Measurements from ENCODE around the gene TRIM33. TPM values are rescaled to one million over a fixed set of nuclear protein-coding genes. Genes with fewer than 3 reads are reported as not detected.

The TRIM33 gene
- total RNA-seq, 1 experiment from 2014 or later, result 50.1 TPM

GRCh38 chr1:114522264-114522575, 11.2 kb upstream of the TRIM33 start:
- Histone ChIP-seq H3K27me3 (replicated peaks; ENCODE audit: insufficient read depth, low read depth, low read length, poor library complexity) (no peaks in the 10 kb centered on the region), H3K4me3 (ENCODE audit: low read depth, low read length, poor library complexity, severe bottlenecking) (no peak overlapping the region), H3K27ac (ENCODE audit: low read depth, low read length, poor library complexity, severe bottlenecking) (no peak overlapping the region), H3K4me1 (ENCODE audit: insufficient read depth, low read length, poor library complexity, severe bottlenecking) (no peaks in the 10 kb centered on the region), H3K9me3 (ENCODE audit: low read depth, low read length, poor library complexity, severe bottlenecking) (no peaks in the 10 kb centered on the region), H3K36me3 (ENCODE audit: insufficient read depth, low read length, poor library complexity, severe bottlenecking) (no peaks in the 10 kb centered on the region)
- no peak for DNase-seq (ENCODE audit: low spot score)
- TF ChIP-seq, protein P1, sequence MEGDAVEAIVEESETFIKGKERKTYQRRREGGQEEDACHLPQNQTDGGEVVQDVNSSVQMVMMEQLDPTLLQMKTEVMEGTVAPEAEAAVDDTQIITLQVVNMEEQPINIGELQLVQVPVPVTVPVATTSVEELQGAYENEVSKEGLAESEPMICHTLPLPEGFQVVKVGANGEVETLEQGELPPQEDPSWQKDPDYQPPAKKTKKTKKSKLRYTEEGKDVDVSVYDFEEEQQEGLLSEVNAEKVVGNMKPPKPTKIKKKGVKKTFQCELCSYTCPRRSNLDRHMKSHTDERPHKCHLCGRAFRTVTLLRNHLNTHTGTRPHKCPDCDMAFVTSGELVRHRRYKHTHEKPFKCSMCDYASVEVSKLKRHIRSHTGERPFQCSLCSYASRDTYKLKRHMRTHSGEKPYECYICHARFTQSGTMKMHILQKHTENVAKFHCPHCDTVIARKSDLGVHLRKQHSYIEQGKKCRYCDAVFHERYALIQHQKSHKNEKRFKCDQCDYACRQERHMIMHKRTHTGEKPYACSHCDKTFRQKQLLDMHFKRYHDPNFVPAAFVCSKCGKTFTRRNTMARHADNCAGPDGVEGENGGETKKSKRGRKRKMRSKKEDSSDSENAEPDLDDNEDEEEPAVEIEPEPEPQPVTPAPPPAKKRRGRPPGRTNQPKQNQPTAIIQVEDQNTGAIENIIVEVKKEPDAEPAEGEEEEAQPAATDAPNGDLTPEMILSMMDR (conservative IDR thresholded peaks at IDR 0.05; ENCODE audit: low read depth, low read length), result no peak
- no peak for TF ChIP-seq EZH2 (IDR thresholded peaks at IDR 0.05; ENCODE audit: borderline replicate concordance, low read depth, low read length, poor library complexity, severe bottlenecking)
- intact Hi-C loops (cut with micrococcal nuclease; ENCODE audit: unreplicated experiment), result no loop called here
- no TSS peak for BruUV-seq (replicated peaks)
- CTCF ChIA-PET, result no interaction called here
- POLR2A ChIA-PET (ENCODE audit: low non-redundant PET), result no interaction called here

DNA sequence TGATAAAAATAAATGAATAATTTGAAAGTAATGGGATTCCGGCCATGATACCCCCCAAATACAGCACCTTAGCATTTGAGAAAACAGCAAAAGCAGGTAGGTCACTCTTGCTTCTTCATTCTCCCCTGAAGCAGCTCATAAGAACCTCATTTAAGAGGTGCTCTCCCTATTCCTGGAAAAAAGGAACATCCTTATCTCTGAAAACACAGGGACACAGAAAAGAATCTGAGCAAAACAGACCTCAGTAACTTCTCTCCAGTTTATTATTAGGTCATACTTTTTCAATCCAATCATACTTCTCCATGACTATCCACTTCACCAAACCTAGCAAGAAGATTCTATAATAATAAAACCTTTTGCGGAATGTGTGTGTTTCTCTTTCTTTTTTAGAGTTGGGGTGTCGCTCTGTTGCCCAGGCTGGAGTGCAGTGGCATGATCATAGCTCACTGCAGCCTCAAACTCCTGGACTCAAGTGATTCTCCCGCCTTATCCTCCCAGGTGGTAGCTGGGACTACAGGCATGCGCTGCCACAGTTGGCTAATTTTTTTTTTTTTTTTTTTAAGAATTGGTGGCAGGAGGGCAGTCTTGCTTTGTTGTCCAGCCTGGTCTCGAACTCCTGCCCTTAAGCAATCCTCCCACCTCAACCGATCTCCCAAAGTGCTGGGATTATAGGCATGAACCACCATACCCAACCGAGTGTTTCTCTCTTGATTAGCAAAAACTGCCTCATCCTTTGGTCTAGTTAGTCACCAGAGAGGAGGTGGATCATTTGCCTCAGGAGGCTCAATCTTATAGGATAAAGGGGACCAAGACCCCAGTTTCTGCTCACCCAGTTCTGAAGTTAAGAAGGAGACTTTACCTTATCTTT, 10.6 kb upstream of the TRIM33 start:
- ChIA-PET POLR2A (ENCODE audit: low non-redundant PET) (no interaction called here), CTCF (no interaction called here)
- H3K9me3 ChIP-seq (ENCODE audit: low read depth, low read length, poor library complexity, severe bottlenecking), result no peaks in the 10 kb centered on the region
- no peak overlapping the region for H3K4me3 ChIP-seq (ENCODE audit: low read depth, low read length, poor library complexity, severe bottlenecking)
- no peak overlapping the region for H3K27ac ChIP-seq (ENCODE audit: low read depth, low read length, poor library complexity, severe bottlenecking)
- BruUV-seq (replicated peaks), result no TSS peak
- TF ChIP-seq, protein P1 (conservative IDR thresholded peaks at IDR 0.05; ENCODE audit: low read depth, low read length), result no peak
- TF ChIP-seq EZH2 (IDR thresholded peaks at IDR 0.05; ENCODE audit: borderline replicate concordance, low read depth, low read length, poor library complexity, severe bottlenecking), result no peak
- H3K27me3 ChIP-seq (replicated peaks; ENCODE audit: insufficient read depth, low read depth, low read length, poor library complexity), result no peaks in the 10 kb centered on the region
- H3K36me3 ChIP-seq (ENCODE audit: insufficient read depth, low read length, poor library complexity, severe bottlenecking), result no peaks in the 10 kb centered on the region
- DNase-seq (ENCODE audit: low spot score), result no peak
- intact Hi-C loops (cut with micrococcal nuclease; ENCODE audit: unreplicated experiment), result no loop called here
- H3K4me1 ChIP-seq (ENCODE audit: insufficient read depth, low read length, poor library complexity, severe bottlenecking), result no peaks in the 10 kb centered on the region

GRCh38 chr1:114517348-114517747, 6.3 kb upstream of the TRIM33 start:
- no peak for DNase-seq (ENCODE audit: low spot score)
- H3K36me3 ChIP-seq (ENCODE audit: insufficient read depth, low read length, poor library complexity, severe bottlenecking), result no peaks in the 10 kb centered on the region
- POLR2A ChIA-PET (ENCODE audit: low non-redundant PET), result no interaction called here
- CTCF ChIA-PET, result no interaction called here
- no peak overlapping the region for H3K4me3 ChIP-seq (ENCODE audit: low read depth, low read length, poor library complexity, severe bottlenecking)
- TF ChIP-seq, protein P1 (conservative IDR thresholded peaks at IDR 0.05; ENCODE audit: low read depth, low read length), result no peak
- no peak for TF ChIP-seq EZH2 (IDR thresholded peaks at IDR 0.05; ENCODE audit: borderline replicate concordance, low read depth, low read length, poor library complexity, severe bottlenecking)
- H3K27ac ChIP-seq (ENCODE audit: low read depth, low read length, poor library complexity, severe bottlenecking), result no peak overlapping the region
- H3K9me3 ChIP-seq (ENCODE audit: low read depth, low read length, poor library complexity, severe bottlenecking), result no peaks in the 10 kb centered on the region
- intact Hi-C loops (cut with micrococcal nuclease; ENCODE audit: unreplicated experiment), result no loop called here
- no TSS peak for BruUV-seq (replicated peaks)
- no peaks in the 10 kb centered on the region for H3K27me3 ChIP-seq (replicated peaks; ENCODE audit: insufficient read depth, low read depth, low read length, poor library complexity)
- no peaks in the 10 kb centered on the region for H3K4me1 ChIP-seq (ENCODE audit: insufficient read depth, low read length, poor library complexity, severe bottlenecking)
